ENCODE measurements around the gene PTH2R.
"Not testable (repeated sequence)": the region's sequence is repeated elsewhere in the genome, so short reads cannot be mapped to it uniquely, and the experiment has no call there.

The PTH2R gene

DNA sequence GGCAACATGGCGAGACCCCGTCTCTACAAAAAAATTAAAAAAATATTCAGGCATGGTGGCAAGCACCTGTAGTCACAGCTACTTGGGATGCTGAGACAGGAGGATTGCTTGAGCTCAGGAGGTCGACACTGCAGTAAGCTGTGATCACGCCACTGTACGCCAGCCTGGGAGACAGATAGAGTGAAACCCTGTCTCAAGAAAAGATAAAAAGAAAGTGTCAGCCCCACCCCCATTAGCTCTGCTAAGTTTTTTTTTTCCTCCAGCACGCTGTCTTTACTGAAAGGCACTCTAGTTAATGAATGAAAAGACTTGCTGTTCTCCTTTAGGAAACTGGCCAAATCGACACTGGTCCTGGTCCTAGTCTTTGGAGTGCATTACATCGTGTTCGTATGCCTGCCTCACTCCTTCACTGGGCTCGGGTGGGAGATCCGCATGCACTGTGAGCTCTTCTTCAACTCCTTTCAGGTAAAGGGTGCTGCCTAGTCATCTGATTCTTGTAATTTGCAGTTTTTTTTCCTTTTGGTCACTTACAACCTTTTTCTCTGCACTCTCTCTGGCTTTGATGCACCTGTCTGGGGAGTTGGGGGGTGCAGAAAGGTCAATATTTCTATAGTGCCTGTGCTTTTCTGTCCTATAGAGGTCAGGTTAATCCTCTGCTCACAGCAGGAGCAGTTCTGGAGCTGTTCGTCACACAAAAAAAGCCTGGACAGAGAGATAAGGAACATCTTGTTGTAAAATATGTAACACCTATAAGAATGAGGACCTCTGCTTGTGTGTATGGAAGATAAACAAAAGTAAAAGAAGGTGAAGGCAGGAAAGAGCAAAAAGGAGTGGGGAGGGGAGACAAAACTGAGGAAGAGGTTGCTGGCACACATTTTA, 82.3 kb downstream of the PTH2R start:
- no peak for DNase-seq

DNA sequence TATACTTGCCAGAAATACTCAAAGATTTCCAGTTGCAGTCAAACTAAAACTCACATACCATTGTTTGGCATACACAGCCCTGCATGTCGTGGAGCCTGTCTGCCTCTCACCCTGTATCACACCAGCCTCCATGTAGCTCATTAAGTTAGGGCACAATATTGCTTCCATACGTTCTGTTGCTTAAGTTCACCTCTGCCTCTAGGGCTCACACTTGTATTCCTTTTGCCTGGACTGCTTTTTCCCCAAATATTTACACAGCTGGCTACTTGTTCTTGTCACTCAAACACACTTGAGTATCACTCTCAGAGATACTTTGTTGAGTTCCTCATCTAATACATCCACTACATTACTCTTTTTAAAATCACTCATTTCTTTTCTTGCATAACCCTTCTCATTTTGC, 83.1 kb downstream of the PTH2R start:
- DNase-seq, result no peak

DNA sequence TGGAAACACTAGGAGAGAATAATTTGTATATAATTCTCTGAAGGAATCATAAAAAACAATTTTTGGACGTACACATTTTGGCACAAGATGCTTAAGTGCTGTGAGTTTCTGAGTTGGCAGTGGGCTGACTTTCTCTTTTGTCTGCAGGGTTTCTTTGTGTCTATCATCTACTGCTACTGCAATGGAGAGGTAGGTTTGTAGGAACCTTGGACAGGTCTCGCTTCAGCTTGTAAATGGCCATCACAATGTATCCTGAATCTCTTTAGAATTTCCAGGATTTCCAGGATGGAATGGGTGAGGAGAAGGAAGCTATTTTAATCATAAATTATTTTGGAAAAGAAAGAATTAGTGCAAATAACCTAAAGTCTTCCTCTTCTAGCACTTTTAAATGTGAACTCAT, 83.9 kb downstream of the PTH2R start:
- DNase-seq, result no peak

GRCh38 chr2:208491641-208492040, 85.0 kb downstream of the PTH2R start:
- DNase-seq, result no peak

DNA sequence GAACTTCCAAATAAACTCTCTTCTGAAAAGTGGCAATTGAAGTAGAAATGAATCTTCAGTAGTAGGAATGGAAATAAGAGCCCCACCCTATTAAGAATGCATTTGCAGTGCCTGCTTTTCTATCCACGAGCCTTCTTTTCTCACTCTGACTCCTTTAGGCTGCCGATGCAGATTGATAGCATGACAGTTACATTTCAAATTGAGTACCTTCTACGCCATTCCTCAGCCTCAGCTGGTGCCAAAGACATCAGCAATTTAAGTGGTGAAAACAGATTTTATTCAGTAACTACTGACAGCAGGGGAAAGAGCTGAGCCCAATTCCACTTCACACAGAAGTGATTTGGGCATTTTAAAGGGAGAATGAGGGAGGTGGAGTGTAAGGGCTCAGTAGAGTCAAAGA, 85.5 kb downstream of the PTH2R start:
- DNase-seq, result no peak

GRCh38 chr2:208493186-208493585, 86.6 kb downstream of the PTH2R start:
- no peak for DNase-seq

- DNase-seq, result no peak
Observed at GRCh38 chr2:208496129-208496528, 89.5 kb downstream of the PTH2R start.

GRCh38 chr2:208501206-208501605, 94.6 kb downstream of the PTH2R start:
- DNase-seq, result peak; percentile 84

DNA sequence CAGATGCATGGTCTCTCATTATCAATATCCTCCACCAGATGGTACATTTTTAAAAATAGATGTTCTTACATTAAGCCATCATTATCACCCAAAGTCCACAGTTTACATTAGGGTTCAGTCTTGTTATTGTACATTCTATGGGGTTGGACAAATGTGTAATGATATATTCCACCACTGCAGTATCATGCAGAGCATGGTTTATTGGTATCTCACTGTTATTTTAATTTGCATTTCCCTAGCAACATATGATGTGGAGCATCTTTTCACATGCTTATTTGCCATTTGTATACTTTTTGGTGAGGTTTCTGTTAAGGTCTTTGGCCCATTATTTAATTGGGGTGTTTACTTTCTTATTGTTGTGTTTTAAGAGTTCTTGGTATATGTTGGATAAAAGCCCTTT, 95.7 kb downstream of the PTH2R start:
- DNase-seq, result no peak

DNA sequence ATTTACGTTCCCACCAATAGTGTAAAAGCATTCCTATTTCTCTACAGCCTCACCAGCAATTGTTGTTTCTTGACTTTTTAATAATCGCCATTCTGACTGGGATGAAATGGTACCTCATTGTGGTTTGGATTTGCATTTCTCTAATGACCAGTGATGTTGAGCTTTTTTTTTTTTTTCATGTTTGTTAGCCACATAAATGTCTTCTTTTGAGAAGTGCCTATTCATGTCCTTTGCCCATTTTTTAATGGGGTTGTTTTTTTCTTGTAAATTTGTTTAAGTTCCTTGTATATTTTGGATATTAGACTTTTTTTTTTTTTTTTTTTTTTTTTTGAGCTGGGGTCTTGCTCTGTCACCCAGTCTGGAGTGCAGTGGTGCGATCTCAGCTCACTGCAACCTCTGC, 98.8 kb downstream of the PTH2R start:
- not testable (repeated sequence) for DNase-seq

GRCh38 chr2:208509586-208509985, 103.0 kb downstream of the PTH2R start:
- DNase-seq, result no peak

GRCh38 chr2:208511016-208511415, 104.4 kb downstream of the PTH2R start:
- no peak for DNase-seq

GRCh38 chr2:208511573-208511972, 105.0 kb downstream of the PTH2R start:
- no peak for DNase-seq

GRCh38 chr2:208515099-208515498, 108.5 kb downstream of the PTH2R start:
- DNase-seq, result no peak

DNA sequence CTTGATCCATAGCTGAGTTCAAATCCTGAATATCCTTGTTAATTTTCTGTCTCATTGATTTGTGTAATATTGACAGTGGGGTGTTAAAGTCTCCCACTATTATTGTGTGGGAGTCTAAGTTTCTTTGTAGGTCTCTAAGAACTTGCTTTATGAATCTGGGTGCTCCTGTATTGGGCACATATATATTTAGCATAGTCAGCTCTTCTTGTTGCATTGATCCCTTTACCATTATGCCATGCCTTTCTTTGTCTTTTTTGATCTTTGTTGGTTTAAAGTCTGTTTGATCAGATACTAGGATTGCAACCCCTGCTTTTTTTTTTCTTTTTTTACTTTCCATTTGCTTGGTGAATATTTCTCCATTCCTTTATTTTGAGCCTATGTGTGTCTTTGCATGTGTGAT, 116.5 kb downstream of the PTH2R start:
- DNase-seq, result not testable (repeated sequence)

GRCh38 chr2:208525165-208525564, 118.6 kb downstream of the PTH2R start:
- not testable (repeated sequence) for DNase-seq

DNA sequence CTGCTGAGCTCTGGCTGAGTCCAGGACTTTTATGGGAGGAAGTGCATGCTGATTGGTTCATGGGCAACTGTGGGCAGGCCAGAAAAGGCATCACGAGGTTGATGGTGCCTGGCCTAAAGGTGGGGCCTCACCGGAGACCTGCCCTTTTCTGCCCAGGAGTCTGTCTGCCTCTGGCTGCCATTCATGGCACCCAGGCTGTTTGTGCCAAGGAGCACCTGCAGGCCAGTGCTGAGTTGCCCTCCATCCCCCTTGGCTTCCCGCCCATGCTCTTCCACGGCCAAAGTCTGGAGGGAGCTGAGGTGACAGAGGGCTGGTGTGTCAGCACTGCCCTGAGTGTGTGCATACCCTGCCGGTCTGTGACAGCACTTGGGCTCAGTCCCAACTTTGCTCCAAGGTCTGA, 123.2 kb downstream of the PTH2R start:
- DNase-seq, result no peak

- no peak for DNase-seq
Observed at GRCh38 chr2:208531361-208531760, 124.8 kb downstream of the PTH2R start.

DNA sequence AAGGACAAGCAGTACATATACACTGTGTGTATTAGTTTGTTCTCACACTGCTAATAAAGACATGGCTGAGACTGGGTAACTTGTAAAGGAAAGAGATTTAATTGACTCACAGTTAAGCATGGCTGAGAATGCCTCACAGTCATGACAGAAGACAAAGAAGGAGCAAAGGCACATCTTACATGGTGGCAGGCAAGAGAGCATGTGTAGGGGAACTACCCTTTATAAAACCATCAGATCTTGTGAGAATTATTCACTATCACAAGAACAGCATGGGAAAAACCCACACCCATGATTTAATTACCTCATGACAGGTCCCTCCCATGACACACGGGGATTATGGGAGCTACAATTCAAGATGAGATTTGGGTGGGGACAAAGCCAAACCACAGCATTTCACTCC, 129.0 kb downstream of the PTH2R start:
- not testable (repeated sequence) for DNase-seq

- no peak for DNase-seq
Observed at GRCh38 chr2:208541461-208541988, 134.9 kb downstream of the PTH2R start.

DNA sequence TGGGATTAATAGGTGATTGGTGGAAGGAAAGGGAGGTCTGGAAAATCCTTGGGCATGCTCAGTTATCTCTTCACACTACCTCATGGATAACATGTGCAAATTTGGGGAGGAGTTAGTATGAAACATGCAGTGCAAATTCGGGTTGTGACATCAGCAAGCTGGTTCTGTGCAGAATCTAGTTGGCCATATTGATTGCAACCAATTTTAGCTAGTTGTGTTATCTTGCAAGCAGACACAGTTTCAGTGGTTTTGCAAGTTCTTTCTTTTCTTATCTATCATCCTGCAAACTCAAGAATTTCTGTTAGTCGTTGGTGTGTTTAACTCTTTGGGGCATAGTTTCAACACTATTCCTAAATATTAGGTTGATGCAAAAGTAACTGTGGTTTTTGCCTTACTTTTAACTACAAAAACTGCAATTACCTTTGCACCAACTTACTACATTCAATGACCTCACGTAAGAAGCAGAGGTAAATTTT, 135.4 kb downstream of the PTH2R start:
- DNase-seq, result no peak

- no peak for DNase-seq
Observed at GRCh38 chr2:208542465-208543041, 136.0 kb downstream of the PTH2R start.

All from eye (tissue), 1 donor.